ENCODE results near the gene RNF19B.

The RNF19B gene

DNA sequence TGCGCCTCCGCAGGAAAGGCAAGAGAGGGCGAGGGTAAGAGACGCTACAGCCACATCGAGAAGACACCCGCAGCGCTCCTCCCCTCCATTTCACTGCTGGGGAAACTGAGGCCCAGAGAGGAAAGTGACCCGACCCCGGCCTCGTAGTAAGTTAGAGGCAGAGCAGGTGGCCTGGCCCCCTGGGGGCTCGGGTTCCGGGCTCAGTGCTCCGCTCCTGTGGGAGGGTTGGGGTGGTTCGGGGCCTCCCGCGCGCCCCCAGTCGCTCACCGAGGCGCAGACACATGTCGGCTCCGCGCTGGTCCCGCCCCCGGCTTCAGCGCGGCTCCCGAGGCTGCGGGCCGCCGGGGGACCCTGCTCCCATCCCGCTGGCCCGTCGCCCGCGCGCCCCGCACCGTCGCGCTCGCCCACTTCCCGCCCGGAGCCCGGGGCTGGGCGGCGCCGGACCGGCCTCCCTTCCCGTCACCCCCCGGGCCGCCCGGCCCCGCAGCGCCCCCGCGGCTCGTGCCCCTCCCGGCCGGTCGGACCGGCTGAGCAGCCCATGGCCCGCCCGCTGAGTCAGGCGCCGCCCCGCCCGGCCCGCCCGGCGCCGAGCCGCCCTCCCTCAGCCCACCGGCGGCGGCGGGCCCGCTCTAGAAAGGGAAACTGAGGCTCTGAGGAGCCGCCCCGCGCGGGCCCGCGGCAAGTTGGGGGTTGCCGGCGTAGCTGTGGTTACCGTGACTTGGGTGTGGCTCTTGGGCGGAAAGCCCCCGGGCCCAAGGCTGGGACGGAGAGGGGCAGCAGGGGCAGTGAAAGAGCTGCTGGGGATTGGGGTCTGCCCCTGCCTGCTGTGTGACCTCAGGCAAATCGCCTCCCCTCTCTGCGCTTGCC is 63.4 kb downstream of the RNF19B start, which contains the start of gene TMEM54:
Gene TMEM54, minus strand, starts transcription at position 434 of the 867 bp plus-strand sequence. Its CDS starts 151 bp downstream, at position 283.
- peak; percentile 22 for DNase-seq

DNA sequence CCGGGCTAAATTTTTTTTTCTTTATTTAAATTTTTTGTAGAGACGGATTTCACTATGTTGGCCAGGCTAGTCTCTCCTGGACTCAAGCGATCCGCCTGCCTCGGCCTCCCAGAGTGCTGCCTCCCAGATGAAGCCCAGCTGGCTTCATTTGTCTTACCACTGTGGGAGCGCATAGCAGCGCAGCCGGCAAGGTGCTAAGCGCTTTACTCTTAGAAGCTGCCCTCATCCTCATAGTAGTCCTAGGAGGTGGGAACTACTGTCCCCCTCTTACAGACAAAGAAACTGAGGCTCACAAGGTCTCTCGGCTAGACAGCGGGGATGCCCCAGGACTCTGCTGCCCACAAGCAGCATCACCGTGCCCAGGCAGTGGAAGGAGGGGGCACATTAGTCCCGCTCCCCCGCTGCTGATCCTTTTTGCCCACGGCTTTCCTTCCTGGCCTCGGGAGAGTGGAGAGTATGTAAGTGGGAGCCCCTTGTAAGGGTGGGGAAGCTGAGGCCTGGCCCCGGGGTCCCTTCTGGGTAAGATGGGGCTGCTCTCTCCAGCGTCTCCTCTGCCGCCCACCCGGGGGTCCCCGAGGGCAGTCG is 64.1 kb downstream of the RNF19B start:
- DNase-seq: no peak

DNA sequence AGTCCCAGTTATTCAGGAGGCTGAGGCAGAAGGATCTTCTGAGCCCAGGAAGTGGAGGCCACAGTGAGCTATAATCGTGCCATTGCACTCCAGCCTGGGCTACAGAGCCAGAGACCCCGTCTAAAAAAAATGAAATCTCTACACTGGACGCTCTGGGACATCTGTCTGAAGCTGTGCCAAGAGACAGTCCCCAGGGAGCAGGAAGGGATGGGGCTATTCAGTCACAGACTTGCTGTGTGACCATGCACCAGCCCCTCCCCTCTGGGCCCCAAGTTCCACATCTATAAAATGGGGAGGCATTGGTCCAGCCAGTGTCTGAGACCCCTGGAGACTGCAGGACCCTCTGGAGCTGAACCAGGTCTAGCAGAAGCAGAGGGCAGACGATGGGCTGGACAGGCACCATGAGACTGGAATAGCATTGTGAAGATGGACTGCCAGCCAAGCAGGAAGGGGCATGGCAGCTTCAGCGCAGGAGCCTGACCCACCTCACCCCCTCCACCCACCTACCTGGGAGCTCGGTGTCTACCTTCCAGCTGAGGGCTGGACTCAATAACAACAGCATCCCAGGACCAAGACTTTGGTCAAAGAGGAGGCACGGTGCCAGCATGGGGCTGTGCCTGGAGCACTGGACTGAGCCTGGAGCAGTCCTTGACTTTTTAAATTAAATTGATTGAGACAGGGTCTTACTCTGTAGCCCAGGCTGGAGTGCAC is 64.9 kb downstream of the RNF19B start:
- peak; percentile 18 for DNase-seq

DNA sequence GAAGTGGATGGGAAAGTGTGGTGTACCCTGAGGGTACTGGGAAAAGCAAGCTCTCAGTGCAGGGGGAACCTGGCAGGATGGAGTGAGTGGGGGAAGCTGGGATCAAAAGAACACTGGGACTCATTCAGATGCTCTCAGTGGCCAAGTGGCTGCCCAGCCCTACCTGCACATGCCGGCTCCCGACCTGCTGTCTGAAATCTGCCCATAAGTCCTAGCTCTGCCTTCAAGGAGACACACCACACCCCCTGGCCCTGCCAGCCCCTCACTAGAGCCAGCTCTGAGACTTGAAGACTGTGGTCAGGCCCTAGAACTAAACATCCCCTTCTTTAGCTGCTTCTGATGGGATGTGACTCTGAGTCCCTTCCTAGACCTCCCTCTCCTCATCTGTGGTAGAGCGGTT is 65.7 kb downstream of the RNF19B start:
- DNase-seq: no peak

DNA sequence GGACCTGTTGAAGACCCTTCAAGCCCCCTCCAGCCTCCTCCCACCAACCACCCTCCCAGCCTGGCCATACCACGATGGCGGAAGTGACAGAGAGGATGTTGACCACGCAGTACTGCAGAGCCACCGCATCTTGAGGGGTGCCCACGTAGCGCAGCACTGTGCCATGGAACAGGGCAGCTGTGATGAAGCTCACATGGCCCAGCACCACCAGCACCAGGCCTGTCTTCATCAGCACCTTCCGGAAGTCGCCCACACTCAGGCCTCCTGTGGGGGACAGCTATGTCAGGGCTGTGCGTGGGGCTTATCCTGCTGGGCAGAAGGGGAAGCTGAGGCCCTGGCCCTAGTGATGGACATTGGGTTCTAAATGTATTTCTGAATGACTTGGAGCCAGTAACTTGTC is 66.6 kb downstream of the RNF19B start:
- no peak for DNase-seq

DNA sequence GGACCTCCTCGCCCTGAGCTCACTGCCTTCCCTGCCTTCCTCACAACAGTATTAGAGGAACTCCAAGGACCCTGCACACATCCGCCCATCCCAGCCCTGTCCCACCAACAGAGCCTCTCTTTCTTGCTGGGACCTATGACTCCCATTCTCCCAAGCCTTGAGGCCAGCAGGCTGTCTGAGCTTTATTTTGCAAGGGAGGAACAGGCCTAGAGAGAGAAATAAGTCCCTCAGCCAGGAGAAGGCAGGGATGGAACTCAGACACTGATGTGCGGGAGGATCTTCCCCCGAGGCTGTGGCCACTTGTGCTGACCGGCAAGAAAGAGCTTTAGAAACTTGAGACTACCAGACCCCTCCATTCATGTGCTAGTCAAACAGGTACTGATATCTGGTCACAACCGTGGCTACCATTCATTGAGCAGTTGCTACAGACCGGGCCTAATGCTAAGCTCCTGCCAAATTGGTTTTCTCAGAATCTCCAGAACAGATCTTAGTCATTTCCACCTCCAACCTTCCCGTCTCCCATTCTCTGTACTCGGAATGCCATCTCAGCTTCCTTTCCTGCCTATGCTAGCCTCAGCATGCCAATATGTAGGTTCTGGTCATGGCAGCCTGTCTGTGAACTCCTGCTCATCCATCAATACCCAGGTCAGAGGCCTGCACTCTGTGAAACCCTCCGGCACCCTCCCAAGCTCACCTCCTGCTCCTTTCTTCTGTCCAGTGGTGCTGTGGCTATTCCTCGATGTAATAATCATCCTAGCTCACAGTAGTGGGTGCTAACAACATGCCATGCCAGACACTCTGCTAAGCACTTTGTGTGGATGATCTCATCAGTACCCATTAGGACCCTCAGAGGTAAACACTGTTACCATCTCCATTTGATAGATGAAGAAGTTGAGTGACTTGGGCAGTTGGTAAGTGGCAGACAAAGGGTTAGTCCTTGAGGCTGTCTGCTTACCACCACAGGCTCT is 67.2 kb downstream of the RNF19B start:
- no peak for DNase-seq

DNA sequence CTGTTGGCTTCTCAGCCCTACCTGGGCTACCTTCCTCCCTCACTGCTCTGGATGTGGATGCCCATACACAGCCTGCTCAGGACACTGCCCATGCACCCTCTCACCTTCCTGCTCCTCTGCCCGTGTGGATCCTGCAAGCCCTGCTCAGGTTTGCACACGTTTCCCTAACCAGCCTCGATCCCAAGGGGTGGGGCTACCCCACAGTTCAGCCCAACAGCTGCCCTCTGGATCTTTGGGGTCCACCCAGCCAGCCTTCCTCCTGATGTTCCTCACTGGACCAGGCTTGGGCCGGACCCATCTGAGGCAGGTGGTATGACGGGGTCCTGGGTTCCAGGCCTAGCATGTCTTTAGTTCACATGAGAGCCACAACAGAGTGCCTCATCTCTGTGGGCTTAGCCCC is 68.2 kb downstream of the RNF19B start:
- no peak for DNase-seq

DNA sequence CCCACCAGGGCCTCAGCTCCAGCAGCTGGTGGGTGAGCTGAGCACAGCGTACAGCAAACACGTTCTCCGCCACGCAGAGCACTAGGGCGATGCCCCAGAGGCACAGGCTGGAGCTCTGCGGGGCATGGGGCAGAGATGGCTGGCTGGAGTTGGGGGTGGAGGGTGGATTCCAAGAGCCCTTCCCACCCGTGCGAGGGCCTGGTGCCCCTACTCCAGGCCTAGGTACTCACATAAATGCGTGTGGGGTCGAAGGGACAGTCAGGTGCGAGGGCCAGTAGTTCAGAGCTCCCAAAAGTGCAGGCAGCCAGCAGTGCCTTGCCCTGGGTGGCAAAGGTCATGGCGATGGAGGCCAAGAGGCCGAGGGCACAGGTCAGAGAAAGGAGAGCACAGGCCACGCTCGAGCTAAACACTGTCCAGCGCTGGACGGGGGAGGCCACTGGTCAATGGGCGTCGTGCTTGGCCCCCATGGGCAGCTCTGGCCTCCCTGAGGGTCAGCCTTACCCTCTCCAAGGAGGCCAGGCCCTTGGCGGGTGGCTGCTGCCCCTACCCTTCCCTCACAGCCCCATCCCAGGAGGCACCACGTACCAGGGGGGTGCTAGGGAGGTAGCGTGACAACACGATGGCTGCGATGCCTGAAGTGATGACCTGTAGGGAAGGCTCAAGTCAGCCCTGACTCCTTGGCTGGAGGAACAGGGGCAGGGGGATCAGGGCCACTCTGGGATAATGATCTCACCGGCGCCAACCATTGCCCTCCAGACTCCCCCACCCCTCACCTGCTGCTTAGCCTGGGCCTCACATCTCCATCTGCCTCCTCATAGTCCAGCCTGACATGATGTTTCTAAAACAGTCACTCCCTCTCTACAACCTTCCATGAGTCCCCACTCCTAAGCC is 69.0 kb downstream of the RNF19B start:
- no peak for DNase-seq

DNA sequence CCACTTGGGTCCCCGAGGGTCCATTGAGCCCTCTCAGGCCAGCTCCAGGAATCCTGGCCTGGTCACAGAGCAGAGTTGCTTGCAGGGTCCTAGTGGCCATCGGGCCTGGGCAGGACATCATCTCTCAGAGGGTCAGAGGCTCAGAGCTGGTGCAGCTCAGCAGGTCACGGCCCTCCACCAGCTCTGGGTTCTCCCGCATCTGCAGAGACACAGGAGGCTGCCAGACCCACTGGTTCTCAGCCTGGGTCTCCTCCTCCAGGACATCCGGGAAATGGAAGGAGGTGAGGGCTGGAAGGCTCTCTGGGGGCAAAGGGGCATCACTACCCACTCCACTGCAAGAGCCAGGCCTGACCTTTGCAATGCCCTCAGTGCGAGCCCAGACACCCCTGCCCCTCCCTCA is 69.9 kb downstream of the RNF19B start:
- DNase-seq: no peak

DNA sequence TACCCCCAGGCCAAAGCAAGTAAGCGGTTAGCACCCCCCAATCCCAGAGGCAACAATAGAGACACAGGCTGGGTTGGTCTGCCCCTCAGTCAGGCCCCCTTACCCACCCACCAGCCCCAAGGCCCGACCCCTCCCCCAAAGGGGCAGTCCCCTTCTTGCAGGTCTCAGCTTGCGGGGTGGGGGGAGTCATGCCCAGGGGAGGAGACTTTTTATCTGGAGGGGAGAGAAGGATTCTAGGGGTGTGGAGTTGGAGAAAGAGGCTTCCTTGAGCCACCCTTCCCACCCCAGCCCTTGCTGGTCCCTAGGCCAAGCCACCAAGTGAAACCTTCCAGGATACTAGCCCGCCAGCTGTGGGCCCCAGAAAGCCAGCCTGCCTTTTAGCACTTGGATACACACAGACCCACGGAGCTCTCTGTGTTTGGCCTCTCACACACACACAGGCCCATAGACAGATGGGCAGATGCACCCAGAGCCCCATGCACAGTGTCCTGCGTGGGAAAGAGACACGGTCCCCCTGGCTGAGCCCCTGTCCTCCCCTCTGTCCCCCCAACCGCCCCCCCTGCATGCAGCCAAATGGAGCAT is 70.5 kb downstream of the RNF19B start:
- DNase-seq: peak; percentile 60

DNA sequence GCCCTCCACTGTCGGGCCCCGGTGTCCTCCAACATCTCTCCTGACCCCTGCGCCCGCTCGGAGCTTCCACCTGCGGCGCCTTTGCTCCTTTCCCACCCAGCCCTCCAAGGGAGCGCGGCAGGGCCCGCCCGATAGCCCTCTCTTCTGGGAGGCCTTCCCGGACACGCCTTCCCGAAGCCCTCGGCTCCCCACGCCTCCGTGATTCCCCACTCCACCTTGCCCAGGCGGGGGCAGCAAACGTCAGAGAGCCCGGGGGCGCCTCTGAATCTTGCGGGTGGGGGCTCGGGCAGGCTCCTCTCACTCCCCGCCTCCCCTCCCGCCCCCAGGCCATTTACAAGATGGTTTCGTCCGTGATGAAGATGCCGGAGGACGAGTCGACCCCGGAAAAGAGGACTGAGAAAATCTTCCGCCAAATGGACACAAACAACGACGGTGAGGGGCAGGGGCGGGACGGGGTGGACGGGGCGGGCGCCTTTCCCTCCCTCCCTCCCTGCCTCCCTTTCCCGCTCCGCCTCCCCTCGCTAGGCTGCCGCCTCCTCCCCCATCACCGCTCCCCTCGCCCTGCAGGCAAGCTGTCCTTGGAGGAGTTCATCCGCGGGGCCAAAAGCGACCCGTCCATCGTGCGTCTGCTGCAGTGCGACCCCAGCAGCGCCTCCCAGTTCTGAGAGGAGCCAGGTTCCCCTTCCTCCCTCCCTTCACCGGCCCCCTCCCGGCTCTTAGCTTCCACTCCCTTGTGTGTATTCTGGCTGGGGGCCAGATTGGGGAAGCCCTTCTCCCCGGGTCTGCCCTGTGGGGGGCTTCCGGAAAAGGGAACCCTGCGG is 71.2 kb downstream of the RNF19B start:
- DNase-seq: peak; percentile 78

DNA sequence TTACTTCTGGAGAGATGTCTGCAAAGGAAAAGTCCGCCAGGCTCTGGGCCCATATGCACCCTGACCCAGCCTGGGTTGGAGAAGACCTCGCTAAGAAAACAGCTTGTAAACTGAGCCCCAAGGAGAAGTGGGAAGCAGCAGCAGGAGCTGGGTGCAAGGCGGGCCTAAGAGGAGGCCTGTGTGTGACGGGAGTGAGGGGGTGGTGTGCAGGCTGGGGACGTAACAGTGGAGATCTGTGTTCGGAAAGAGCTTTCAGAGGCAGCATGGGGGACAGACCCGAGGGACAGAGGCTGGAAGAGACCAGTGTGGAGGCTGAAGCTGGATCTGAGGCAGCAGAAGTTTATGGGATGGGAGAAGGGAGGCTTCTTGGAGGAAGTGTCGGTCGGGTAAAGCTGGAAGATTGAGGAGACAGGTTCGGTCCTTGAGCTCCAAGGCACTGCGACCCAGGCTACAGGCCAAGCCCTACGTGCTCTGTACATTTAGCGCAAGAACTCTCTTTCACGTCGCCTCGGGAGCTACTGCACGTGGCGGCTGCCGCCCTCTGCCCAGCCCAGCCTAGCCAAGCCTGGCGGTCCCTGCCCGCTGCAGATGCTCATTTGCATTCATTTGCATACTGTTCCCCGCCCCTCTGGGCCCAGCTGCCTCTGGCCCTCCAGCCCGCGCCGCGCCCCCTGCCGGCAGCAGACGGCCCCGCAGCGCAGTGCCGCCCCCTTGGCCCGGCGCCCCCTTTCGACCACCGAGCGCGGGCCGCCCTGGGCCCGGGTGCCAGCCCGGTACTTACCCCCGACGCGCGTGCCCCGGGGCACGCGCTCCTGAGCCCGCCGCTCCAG is 72.0 kb downstream of the RNF19B start:
- DNase-seq: peak; percentile 70

DNA sequence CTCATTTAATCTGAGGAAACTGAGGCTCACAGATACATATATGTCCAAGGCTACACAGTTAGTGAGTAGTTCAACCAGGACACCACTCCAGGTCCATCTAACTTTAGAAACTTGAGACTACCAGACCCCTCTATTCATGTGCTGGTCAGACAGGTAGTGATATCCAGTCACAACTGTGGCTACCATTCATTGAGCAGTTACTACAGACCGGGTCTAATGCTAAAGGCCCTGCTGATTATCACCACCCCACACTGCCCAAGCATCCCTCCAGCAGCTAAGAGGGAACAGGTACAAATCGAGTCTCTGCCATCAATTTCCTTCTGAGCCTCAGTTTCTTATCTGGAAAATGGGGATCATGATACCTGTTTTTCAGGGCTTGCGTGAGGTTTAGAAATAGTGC is 73.0 kb downstream of the RNF19B start:
- DNase-seq: no peak

DNA sequence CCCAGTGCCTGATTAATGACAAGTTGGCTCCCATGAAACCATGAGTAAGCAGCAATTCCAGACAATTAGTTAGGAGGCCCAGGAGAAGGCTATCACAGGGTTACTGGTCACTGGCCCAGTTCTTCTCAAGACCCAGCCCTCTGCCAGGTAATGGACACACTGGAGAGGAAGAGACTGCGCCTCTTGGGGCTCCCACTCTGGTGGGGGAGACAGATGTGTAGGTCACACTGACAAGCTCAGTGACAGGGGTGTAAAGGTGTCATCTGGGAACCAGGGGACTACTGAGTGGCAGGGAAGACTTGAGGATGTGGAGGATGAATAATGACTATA is 73.4 kb downstream of the RNF19B start:
- DNase-seq: no peak

DNA sequence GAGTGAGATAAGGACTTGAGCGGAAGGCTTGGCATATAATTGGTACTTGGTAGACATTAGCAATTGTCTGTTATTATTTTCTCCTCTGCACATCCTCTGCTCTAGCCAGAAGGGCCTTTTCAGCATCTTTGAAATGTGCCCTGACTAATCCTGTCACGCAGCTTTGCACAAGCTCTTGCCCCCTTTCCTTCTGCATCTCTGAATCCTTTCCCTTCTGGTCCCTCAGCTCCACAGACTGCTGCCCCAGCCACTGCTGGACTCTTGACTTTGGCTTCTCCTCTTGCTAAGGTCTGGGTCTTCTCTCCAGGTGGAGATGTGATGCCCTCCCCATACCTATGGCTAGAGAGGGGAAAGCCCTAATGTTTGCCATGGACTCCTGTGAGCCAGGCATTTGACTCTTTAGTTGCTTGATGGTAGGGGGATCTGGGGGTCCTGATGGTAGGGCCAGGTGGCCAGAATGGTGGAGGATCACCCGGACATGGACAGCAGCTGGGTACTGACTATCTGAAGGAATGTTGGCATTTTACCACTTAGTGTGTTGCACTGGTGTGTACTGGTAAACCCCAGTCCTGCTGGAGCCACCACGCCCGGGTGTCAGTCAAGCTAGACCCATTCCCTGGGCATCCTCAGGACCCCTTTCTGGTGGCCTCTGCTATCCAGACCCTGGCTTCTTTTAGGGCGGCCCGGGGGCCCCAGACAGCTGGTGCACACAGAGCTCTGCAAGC is 73.9 kb downstream of the RNF19B start:
- no peak for DNase-seq

DNA sequence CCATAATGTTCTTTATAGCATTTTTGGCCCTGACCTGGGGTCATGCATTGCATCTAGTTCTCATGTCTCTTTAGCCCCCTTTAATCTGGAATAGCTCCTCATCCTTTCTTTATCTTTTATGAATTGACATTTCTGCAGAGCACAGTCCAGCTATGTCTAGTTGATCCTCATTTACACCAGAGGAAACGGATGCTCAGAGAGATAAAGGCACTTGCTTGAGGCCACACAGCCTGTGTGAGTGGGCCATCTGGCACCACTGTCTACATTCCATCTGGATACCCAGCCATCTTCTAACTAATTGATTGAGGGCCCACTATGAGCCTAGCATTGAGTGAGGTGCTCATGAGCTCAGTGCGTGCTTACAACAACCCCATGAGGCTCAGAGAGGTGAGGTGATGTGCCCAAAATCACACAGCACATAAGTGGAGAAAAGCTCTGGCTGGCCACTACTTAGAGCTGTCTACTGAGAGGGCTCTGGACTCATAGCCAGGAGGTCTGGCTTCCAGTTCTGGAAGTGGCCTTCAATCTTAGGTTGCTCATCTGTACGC is 74.8 kb downstream of the RNF19B start:
- DNase-seq: no peak

DNA sequence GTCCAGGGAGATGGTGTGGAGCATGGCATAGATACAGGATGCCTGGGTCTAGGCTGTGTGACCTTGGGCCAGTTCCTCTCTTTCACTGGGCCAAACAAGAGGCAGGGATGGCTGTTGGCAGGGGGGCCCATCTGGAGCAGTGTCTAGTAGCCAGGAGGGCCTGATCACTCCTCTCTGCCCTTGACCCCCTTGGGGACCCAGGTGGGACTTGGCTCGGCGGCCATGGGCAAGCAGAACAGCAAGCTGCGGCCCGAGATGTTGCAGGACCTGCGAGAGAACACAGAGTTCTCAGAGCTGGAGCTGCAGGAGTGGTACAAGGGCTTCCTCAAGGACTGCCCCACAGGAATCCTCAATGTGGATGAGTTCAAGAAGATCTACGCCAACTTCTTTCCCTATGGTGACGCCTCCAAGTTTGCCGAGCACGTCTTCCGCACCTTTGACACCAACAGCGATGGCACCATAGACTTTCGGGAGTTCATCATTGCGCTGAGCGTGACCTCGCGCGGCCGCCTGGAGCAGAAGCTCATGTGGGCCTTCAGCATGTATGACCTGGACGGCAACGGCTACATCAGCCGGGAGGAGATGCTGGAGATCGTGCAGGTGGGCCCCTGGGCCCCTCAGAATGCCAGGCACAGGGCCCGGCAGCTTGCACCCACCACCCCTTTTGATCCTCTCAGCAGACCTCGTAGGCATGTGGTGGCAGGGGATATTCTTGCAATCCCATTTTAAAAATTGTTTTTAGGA is 75.8 kb downstream of the RNF19B start:
- no peak for DNase-seq

DNA sequence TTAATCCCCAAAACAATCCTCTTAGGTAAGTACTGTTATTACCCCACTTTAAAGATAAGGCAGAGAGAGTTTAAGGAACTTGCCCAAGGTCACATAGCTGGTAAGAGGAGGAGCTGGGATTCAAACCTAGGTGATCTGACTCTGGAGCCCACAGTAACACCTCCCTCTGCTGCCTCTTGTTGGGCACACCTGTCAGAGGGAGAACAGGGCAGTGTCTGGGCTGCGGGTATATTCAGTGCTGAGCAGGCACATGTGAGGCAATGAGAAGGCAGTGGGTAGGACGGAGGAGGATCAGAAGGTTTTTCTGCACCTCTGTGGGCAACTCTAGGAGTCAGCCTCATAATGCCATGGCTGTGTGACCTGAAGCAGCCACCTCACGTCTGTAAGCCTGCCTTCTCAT is 76.5 kb downstream of the RNF19B start:
- no peak for DNase-seq
